Ishikawa (cell line): ENCODE data around the gene HOXD4.

Experiments
- CEBPB ChIP-seq: IDR thresholded peaks from 2 replicates; pipeline ENCODE4 v1.6.1; 2012
- CREB1 ChIP-seq: IDR thresholded peaks from 2 replicates; pipeline ENCODE4 v1.6.1; 2012; ENCODE audit warnings: low read depth
- EGR1 ChIP-seq: IDR thresholded peaks from 2 replicates; pipeline ENCODE4 v1.6.1; 2012
- EP300 ChIP-seq: IDR thresholded peaks from 2 replicates; pipeline ENCODE4 v1.6.1; 2012; ENCODE audit warnings: borderline replicate concordance
- FOXM1 ChIP-seq: IDR thresholded peaks from 2 replicates; pipeline ENCODE4 v1.6.1; 2012; ENCODE audit warnings: low read depth, borderline replicate concordance
- MAX ChIP-seq: IDR thresholded peaks from 2 replicates; pipeline ENCODE4 v1.6.1; 2012
- NFIC ChIP-seq: IDR thresholded peaks from 2 replicates; pipeline ENCODE4 v1.6.1; 2012
- RAD21 ChIP-seq: IDR thresholded peaks from 2 replicates; pipeline ENCODE4 v1.6.1; 2012; ENCODE audit warnings: low read depth
- TAF1 ChIP-seq: IDR thresholded peaks from 2 replicates; pipeline ENCODE4 v1.6.1; 2012; ENCODE audit warnings: low read depth, mild to moderate bottlenecking
- TCF12 ChIP-seq: IDR thresholded peaks from 2 replicates; pipeline ENCODE4 v1.6.1; 2012; ENCODE audit warnings: low read depth
- TEAD4 ChIP-seq: IDR thresholded peaks from 2 replicates; pipeline ENCODE4 v1.6.1; 2012
- YY1 ChIP-seq: IDR thresholded peaks from 2 replicates; pipeline ENCODE4 v1.6.1; 2012; ENCODE audit warnings: low read depth
- ZBTB7A ChIP-seq: IDR thresholded peaks from 2 replicates; pipeline ENCODE4 v1.6.1; 2012; ENCODE audit warnings: low read depth
- TF ChIP-seq, protein P1 (sequence below): IDR thresholded peaks from 2 replicates; pipeline ENCODE4 v1.6.1; 2012; ENCODE audit warnings: low read depth, mild to moderate bottlenecking
- TF ChIP-seq, protein P2 (sequence below): IDR thresholded peaks from 2 replicates; pipeline ENCODE4 v1.6.1; 2012

Gene HOXD4

GRCh38 chr2:176151442-176152287 lies at the start of gene HOXD4:
HOXD4 (plus strand) TSS chr2:176151550; CDS start chr2:176151634, 84 bp downstream.
- TF ChIP-seq YY1 = no peak
- TF ChIP-seq, protein P1, sequence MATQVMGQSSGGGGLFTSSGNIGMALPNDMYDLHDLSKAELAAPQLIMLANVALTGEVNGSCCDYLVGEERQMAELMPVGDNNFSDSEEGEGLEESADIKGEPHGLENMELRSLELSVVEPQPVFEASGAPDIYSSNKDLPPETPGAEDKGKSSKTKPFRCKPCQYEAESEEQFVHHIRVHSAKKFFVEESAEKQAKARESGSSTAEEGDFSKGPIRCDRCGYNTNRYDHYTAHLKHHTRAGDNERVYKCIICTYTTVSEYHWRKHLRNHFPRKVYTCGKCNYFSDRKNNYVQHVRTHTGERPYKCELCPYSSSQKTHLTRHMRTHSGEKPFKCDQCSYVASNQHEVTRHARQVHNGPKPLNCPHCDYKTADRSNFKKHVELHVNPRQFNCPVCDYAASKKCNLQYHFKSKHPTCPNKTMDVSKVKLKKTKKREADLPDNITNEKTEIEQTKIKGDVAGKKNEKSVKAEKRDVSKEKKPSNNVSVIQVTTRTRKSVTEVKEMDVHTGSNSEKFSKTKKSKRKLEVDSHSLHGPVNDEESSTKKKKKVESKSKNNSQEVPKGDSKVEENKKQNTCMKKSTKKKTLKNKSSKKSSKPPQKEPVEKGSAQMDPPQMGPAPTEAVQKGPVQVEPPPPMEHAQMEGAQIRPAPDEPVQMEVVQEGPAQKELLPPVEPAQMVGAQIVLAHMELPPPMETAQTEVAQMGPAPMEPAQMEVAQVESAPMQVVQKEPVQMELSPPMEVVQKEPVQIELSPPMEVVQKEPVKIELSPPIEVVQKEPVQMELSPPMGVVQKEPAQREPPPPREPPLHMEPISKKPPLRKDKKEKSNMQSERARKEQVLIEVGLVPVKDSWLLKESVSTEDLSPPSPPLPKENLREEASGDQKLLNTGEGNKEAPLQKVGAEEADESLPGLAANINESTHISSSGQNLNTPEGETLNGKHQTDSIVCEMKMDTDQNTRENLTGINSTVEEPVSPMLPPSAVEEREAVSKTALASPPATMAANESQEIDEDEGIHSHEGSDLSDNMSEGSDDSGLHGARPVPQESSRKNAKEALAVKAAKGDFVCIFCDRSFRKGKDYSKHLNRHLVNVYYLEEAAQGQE = no peak
- no peak for TF ChIP-seq CEBPB
- no peak for TF ChIP-seq MAX
- no peak for TF ChIP-seq RAD21
- no peak for TF ChIP-seq TCF12
- no peak for TF ChIP-seq CREB1

DNA sequence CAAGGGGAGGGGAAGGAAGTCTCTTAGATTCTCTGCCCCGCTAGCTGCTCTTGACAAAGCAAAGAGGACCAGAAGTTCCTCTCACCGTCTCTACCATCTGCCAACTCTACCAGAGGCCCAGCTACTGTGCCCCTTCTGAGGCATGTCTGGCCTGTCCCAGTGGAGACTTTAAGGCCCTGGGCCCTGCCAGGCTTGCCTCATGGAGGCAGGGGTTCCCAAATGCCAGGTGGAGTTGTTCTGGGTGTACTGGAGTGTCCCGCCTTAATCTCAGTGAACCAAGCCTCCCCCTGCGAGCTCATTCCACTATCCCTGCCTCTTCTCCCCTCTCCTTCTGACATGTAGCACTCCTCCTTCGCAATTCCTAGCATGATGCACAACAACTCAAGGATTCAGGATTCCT lies 49.5 kb upstream of the HOXD4 start:
- no peak for TF ChIP-seq EP300
- TF ChIP-seq, protein P1 = no peak
- TF ChIP-seq TEAD4 = no peak

GRCh38 chr2:176102309-176102866 lies 49.0 kb upstream of the HOXD4 start:
- no peak for TF ChIP-seq NFIC
- no peak for TF ChIP-seq ZBTB7A
- no peak for TF ChIP-seq FOXM1
- no peak for TF ChIP-seq YY1
- no peak for TF ChIP-seq TAF1
- TF ChIP-seq MAX = no peak
- no peak for TF ChIP-seq CEBPB
- TF ChIP-seq, protein P2, sequence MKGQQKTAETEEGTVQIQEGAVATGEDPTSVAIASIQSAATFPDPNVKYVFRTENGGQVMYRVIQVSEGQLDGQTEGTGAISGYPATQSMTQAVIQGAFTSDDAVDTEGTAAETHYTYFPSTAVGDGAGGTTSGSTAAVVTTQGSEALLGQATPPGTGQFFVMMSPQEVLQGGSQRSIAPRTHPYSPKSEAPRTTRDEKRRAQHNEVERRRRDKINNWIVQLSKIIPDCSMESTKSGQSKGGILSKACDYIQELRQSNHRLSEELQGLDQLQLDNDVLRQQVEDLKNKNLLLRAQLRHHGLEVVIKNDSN = no peak
- TF ChIP-seq CREB1 = no peak
- TF ChIP-seq RAD21 = no peak
- TF ChIP-seq EP300 = no peak
- TF ChIP-seq TEAD4 = no peak
- TF ChIP-seq EGR1 = no peak

GRCh38 chr2:176103194-176103593 lies 48.2 kb upstream of the HOXD4 start:
- TF ChIP-seq NFIC (no peak), TEAD4 (no peak), YY1 (no peak), TAF1 (no peak)
- TF ChIP-seq, protein P1 = no peak

DNA sequence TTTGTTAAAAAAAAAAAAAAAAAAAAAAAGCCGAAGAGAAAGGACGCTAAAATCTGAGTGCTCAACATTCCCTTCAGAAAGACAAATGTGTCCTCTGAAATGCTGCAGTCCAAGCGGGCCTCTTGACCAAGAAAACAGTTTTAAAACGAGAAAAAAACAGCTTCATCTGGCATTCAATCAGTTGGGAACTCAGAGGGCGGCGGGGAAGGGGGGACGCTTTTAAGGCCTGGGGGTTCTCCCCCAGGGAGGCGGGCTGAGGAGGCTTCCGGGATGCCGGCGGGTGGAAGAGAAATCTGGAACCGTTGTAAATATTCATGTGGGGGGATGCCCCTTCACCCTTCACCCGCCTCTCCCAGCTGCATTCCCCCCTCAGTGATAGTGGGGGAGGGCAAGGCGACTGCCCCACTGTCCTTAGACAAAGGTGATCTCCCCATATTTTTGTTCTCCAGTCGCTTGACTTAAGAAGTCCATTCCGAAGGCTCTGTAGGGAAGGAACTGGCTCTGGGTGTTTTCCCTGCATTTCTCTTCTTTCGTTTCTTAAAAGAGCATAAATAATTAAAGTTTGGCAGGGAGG lies 47.5 kb upstream of the HOXD4 start:
- TF ChIP-seq CEBPB (no peak), MAX (no peak), RAD21 (no peak), CREB1 (no peak), EGR1 (no peak), YY1 (no peak), ZBTB7A (no peak), TAF1 (no peak), FOXM1 (no peak), EP300 (no peak)
- TF ChIP-seq, protein P2 = no peak
